ENCODE measurements around the gene TP53BP2. TPM values are rescaled to one million over a fixed set of nuclear protein-coding genes. Genes with fewer than 3 reads are reported as not detected.

TP53BP2 gene
- total RNA-seq, 2 donors from 2014 or later: 53.6 to 59.8 TPM

DNA sequence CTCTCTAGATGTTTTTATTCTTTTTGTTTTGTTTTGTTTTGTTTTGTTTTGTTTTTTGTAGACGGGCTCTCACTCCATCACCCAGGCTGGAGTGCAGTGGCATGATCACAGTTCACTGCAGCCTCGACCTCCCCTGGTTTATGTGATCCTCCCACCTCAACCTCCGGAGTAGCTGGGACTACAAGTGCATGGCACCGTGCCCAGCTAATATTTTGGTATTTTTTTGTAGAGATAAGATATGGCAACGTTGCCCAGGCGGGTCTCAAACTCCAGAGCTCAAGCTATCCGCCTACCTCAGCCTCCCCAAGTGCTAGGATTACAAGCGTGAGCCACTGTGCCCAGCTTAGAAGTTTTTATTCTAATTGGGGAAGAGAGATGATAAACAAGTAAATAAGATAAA is 13.3 kb upstream of the TP53BP2 start:
- no peak for DNase-seq

GRCh38 chr1:223856386-223856785 is 10.6 kb upstream of the TP53BP2 start:
- H3K4me1 Mint-ChIP-seq: peaks cover 19% of the 10 kb centered on the region
- H3K36me3 Mint-ChIP-seq (ENCODE audit: low read depth): no peaks in the 10 kb centered on the region
- WGBS, 2 experiments (ENCODE audit: insufficient coverage in 1 of 2, insufficient read length in 1 of 2): 96 to 98% methylated on average over 15 to 17 of the region's 17 CpGs
- Histone ChIP-seq H3K27ac (ENCODE audit: low read depth, low read length) (no peak overlapping the region), H3K9ac (ENCODE audit: extremely low read depth, low read length, poor library complexity, severe bottlenecking) (no peak overlapping the region), H3K4me1 (ENCODE audit: control insufficient read depth, insufficient read depth, low read length) (peaks cover 6% of the 10 kb centered on the region), H3K4me3 (ENCODE audit: low read length) (no peak overlapping the region), H3K9me3 (ENCODE audit: control insufficient read depth, low read length) (no peaks in the 10 kb centered on the region), H3K27me3 (ENCODE audit: control insufficient read depth, insufficient read depth, low read length, poor library complexity, severe bottlenecking) (no peaks in the 10 kb centered on the region), H3K36me3 (ENCODE audit: control insufficient read depth, insufficient read depth, low read length) (no peaks in the 10 kb centered on the region)
- H3K27ac Mint-ChIP-seq: no peak overlapping the region
- H3K27me3 Mint-ChIP-seq (ENCODE audit: insufficient read depth): no peaks in the 10 kb centered on the region
- H3K9me3 Mint-ChIP-seq: no peaks in the 10 kb centered on the region
- no peak for DNase-seq
- H3K4me3 Mint-ChIP-seq: no peak overlapping the region
- TF ChIP-seq CTCF (conservative IDR thresholded peaks at IDR 0.05): no peak

More for the DNA sequence above, 13.3 kb upstream of the TP53BP2 start:
- H3K9ac ChIP-seq (ENCODE audit: extremely low read depth, low read length, poor library complexity, severe bottlenecking): no peak overlapping the region
- 90 to 100% methylated on average over 2 to 8 of the region's 8 CpGs for WGBS, 2 experiments (ENCODE audit: insufficient coverage in 1 of 2, insufficient read length in 1 of 2)
- no peaks in the 10 kb centered on the region for H3K27me3 ChIP-seq (ENCODE audit: control insufficient read depth, insufficient read depth, low read length, poor library complexity, severe bottlenecking)
- Mint-ChIP-seq H3K9me3 (no peaks in the 10 kb centered on the region), H3K4me1 (peaks cover 19% of the 10 kb centered on the region), H3K27ac (no peak overlapping the region), H3K4me3 (no peak overlapping the region), H3K27me3 (ENCODE audit: insufficient read depth) (no peaks in the 10 kb centered on the region), H3K36me3 (ENCODE audit: low read depth) (no peaks in the 10 kb centered on the region)
- H3K4me3 ChIP-seq (ENCODE audit: low read length): no peak overlapping the region
- no peaks in the 10 kb centered on the region for H3K9me3 ChIP-seq (ENCODE audit: control insufficient read depth, low read length)
- no peak overlapping the region for H3K27ac ChIP-seq (ENCODE audit: low read depth, low read length)
- H3K4me1 ChIP-seq (ENCODE audit: control insufficient read depth, insufficient read depth, low read length): peaks cover 6% of the 10 kb centered on the region
- TF ChIP-seq CTCF (conservative IDR thresholded peaks at IDR 0.05): no peak
- H3K36me3 ChIP-seq (ENCODE audit: control insufficient read depth, insufficient read depth, low read length): no peaks in the 10 kb centered on the region

- Histone ChIP-seq H3K27me3 (ENCODE audit: control insufficient read depth, insufficient read depth, low read length, poor library complexity, severe bottlenecking) (no peaks in the 10 kb centered on the region), H3K36me3 (ENCODE audit: control insufficient read depth, insufficient read depth, low read length) (no peaks in the 10 kb centered on the region), H3K4me3 (ENCODE audit: low read length) (no peak overlapping the region), H3K4me1 (ENCODE audit: control insufficient read depth, insufficient read depth, low read length) (peaks cover 3% of the 10 kb centered on the region), H3K27ac (ENCODE audit: low read depth, low read length) (no peak overlapping the region), H3K9ac (ENCODE audit: extremely low read depth, low read length, poor library complexity, severe bottlenecking) (no peak overlapping the region), H3K9me3 (ENCODE audit: control insufficient read depth, low read length) (no peaks in the 10 kb centered on the region)
- DNase-seq: no peak
- Mint-ChIP-seq H3K9me3 (no peaks in the 10 kb centered on the region), H3K27ac (no peak overlapping the region), H3K36me3 (ENCODE audit: low read depth) (no peaks in the 10 kb centered on the region), H3K4me3 (no peak overlapping the region), H3K4me1 (peaks cover 5% of the 10 kb centered on the region), H3K27me3 (ENCODE audit: insufficient read depth) (peaks cover 8% of the 10 kb centered on the region)
- no peak for TF ChIP-seq CTCF (conservative IDR thresholded peaks at IDR 0.05)
- 99 to 100% methylated on average over 1 of the region's 1 CpG for WGBS, 2 experiments (ENCODE audit: insufficient coverage in 1 of 2, insufficient read length in 1 of 2)
Measured at GRCh38 chr1:223853748-223854147, 8.0 kb upstream of the TP53BP2 start.

Data from endodermal cell (in vitro differentiated cells).